Parathyroid adenoma (tissue), 2 donors: ENCODE measurements around the gene ARHGAP45.
A peak's percentile ranks its signal among the peaks of the same experiment; 100 is the strongest.

Experiments
- H2AFZ ChIP-seq: fragments of 300-600 bp; sonication (generic); one replicate; pipeline ENCODE4 v1.7.0; 2017; ENCODE audit warnings: antibody characterized with exemption, mild to moderate bottlenecking
- H3K27ac ChIP-seq: fragments of 300-600 bp; sonication (generic); one replicate; pipeline ENCODE4 v1.7.0; 2017
- H3K27me3 ChIP-seq: fragments of 300-600 bp; sonication (generic); one replicate; pipeline ENCODE4 v1.7.0; 2017; ENCODE audit warnings: low read length; ENCODE audit not compliant: control insufficient read depth, insufficient read depth
- H3K36me3 ChIP-seq: fragments of 300-600 bp; sonication (generic); one replicate; pipeline ENCODE4 v1.7.0; 2017; ENCODE audit warnings: low read length; ENCODE audit not compliant: control insufficient read depth, insufficient read depth
- H3K4me1 ChIP-seq: fragments of 300-600 bp; sonication (generic); one replicate; pipeline ENCODE4 v1.7.0; 2017; ENCODE audit warnings: control low read depth
- H3K4me2 ChIP-seq: fragments of 300-600 bp; sonication (generic); one replicate; pipeline ENCODE4 v1.7.0; 2017; ENCODE audit warnings: low read length
- H3K4me3 ChIP-seq: fragments of 300-600 bp; sonication (generic); one replicate; pipeline ENCODE4 v1.7.0; 2017; ENCODE audit warnings: low read depth, low read length
- H3K79me2 ChIP-seq: fragments of 300-600 bp; sonication (generic); one replicate; pipeline ENCODE4 v1.7.0; 2017; ENCODE audit warnings: control low read depth
- H3K9ac ChIP-seq: fragments of 300-600 bp; sonication (generic); one replicate; pipeline ENCODE4 v1.7.0; 2017; ENCODE audit warnings: mild to moderate bottlenecking
- H3K9me3 ChIP-seq: fragments of 300-600 bp; sonication (generic); one replicate; pipeline ENCODE4 v1.7.0; 2017; ENCODE audit warnings: low read length; ENCODE audit not compliant: control insufficient read depth
- CTCF ChIP-seq: fragments of 300-600 bp; sonication (generic); IDR thresholded peaks from one replicate; pipeline ENCODE4 v1.7.0; 2017; ENCODE audit warnings: antibody characterized with exemption, mild to moderate bottlenecking
- donor health status: primary hyperparathyroidism.

Gene ARHGAP45

GRCh38 chr19:1097810-1098176 lies 30.8 kb downstream of the ARHGAP45 start:
- no peak overlapping the region for H3K4me2 ChIP-seq
- no peaks in the 10 kb centered on the region for H3K36me3 ChIP-seq
- peaks cover 25% of the 10 kb centered on the region for H3K79me2 ChIP-seq
- H3K9me3 ChIP-seq: no peaks in the 10 kb centered on the region
- peaks cover 35% of the 10 kb centered on the region for H3K4me1 ChIP-seq
- no peak overlapping the region for H3K9ac ChIP-seq
- no peak for TF ChIP-seq CTCF
- H3K4me3 ChIP-seq: no peak overlapping the region
- H3K27me3 ChIP-seq: no peaks in the 10 kb centered on the region
- H3K27ac ChIP-seq: no peak overlapping the region
- no peak overlapping the region for H2AFZ ChIP-seq

- no peak overlapping the region for H3K27ac ChIP-seq
- H3K9ac ChIP-seq: no peak overlapping the region
- H3K9me3 ChIP-seq: no peaks in the 10 kb centered on the region
- H3K36me3 ChIP-seq: no peaks in the 10 kb centered on the region
- no peak overlapping the region for H3K4me3 ChIP-seq
- H2AFZ ChIP-seq: no peak overlapping the region
- no peak overlapping the region for H3K4me2 ChIP-seq
- TF ChIP-seq CTCF: no peak
- peaks cover 38% of the 10 kb centered on the region for H3K4me1 ChIP-seq
- H3K79me2 ChIP-seq: peaks cover 20% of the 10 kb centered on the region
- no peaks in the 10 kb centered on the region for H3K27me3 ChIP-seq
Observed at GRCh38 chr19:1098177-1099051, 31.4 kb downstream of the ARHGAP45 start.

GRCh38 chr19:1101337-1101698 lies 34.4 kb downstream of the ARHGAP45 start:
- H3K79me2 ChIP-seq: peaks cover 4% of the 10 kb centered on the region
- peaks cover 26% of the 10 kb centered on the region for H3K4me1 ChIP-seq
- H3K9ac ChIP-seq: no peak overlapping the region
- no peaks in the 10 kb centered on the region for H3K36me3 ChIP-seq
- peak overlapping the region; percentile 83 for H3K27ac ChIP-seq
- TF ChIP-seq CTCF: no peak
- no peaks in the 10 kb centered on the region for H3K27me3 ChIP-seq
- H3K9me3 ChIP-seq: no peaks in the 10 kb centered on the region
- H3K4me2 ChIP-seq: peak overlapping the region; percentile 67
- peak overlapping the region; percentile 85 for H2AFZ ChIP-seq
- peak overlapping the region; percentile 51 for H3K4me3 ChIP-seq

GRCh38 chr19:1102407-1103131 lies 35.6 kb downstream of the ARHGAP45 start:
- H3K4me2 ChIP-seq: peak overlapping the region; percentile 67
- no peaks in the 10 kb centered on the region for H3K36me3 ChIP-seq
- no peaks in the 10 kb centered on the region for H3K9me3 ChIP-seq
- peak overlapping the region; percentile 83 for H3K27ac ChIP-seq
- peak overlapping the region; percentile 85 for H2AFZ ChIP-seq
- peak overlapping the region; percentile 51 for H3K4me3 ChIP-seq
- peaks cover 26% of the 10 kb centered on the region for H3K4me1 ChIP-seq
- peaks cover 4% of the 10 kb centered on the region for H3K79me2 ChIP-seq
- no peak overlapping the region for H3K9ac ChIP-seq
- H3K27me3 ChIP-seq: no peaks in the 10 kb centered on the region
- TF ChIP-seq CTCF: no peak
